Breast epithelium (tissue), 3 donors: ENCODE data around the gene SPTSSA.

ENCODE experiments used
- CTCF ChIP-seq, 3 donors: fragments of 450-650 bp; IDR thresholded peaks; one replicate each; pipeline ENCODE4 v1.5.1; 2016 to 2017; ENCODE audit warnings: antibody characterized with exemption in 3 of 3, mild to moderate bottlenecking in 3 of 3, moderate library complexity in 3 of 3
- POLR2A ChIP-seq: fragments of 450-650 bp; IDR thresholded peaks from one replicate; pipeline ENCODE4 v1.6.1; 2016; ENCODE audit warnings: antibody characterized with exemption, mild to moderate bottlenecking, moderate library complexity

- no peak for TF ChIP-seq CTCF (IDR thresholded peaks at IDR 0.05)
- TF ChIP-seq POLR2A: no peak
Observed at GRCh38 chr14:34439090-34439489, 22.9 kb downstream of the SPTSSA start.
